ENCODE results near the gene GFPT2.

The GFPT2 gene

GRCh38 chr5:180283026-180283615, 70.0 kb downstream of the GFPT2 start:
- no peak for DNase-seq (ENCODE audit: low spot score)

GRCh38 chr5:180282281-180282680, 70.9 kb downstream of the GFPT2 start:
- no peak for DNase-seq (ENCODE audit: low spot score)

- DNase-seq (ENCODE audit: low spot score), result no peak
These were observed 71.4 kb downstream of the GFPT2 start for GRCh38 chr5:180281706-180282105.

- no peak for DNase-seq (ENCODE audit: low spot score)
These were observed 78.4 kb downstream of the GFPT2 start for GRCh38 chr5:180274695-180275094.

GRCh38 chr5:180271221-180271620, 81.9 kb downstream of the GFPT2 start:
- no peak for DNase-seq (ENCODE audit: low spot score)

GRCh38 chr5:180259260-180259611, 93.9 kb downstream of the GFPT2 start:
- DNase-seq (ENCODE audit: low spot score), result no peak

DNA sequence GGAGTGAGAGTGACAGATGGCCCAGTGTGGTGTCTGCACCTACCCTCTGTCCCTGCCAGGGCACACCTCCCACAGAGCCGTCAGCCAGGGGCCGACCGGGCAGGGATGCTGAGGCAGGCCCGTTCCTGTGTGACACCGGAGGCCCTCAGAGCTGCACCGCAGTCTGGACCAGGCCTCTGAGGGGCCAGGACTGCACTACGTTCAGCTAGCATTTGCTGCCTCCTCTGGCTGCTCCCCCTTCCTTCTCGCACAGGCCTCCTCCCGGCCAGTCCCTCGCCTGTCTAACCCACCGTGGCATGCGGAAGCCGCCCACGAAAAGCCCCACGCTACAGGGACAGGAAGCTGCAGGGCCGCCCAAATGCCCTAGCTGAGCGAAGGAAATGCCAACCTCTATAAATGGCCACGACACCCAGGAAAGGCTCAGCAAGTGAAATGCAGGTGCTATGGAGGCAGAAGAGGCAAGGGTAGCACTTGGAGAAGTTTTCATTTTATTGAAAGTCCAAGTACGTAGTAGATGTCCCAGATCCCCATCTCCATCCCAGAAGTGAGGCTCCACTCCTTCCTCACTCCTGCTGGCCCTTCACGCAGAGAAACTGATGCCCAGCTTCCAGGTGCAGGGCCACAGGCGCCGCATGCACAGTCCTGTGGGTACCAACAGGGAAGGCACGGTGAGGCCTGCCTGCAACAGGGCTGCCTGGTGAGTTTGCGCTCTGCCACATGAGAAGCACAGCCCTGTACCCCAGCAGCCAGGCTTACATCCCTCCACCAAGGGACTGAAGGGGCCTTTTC, 99.9 kb downstream of the GFPT2 start:
- DNase-seq (ENCODE audit: low spot score), result no peak

DNA sequence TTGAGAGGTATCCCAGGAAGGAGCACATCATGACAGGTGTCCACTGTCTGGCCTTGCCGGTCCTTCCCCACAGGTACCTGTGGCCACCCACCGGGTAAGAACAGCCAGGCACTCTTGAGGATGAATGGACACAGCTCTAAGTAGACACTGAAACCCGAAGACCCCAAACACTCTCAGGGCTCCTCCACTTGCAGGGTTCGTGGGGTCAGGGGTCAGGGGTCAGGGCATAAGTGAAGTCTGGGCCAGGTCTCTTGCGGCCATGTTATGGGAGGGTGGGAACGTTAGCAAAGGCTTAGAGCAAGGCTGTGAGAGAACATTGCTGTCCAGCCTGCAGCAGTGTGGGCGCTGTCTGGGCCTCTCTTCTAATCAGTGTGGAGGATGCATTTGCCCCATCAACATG, 101.2 kb downstream of the GFPT2 start:
- DNase-seq (ENCODE audit: low spot score), result no peak

GRCh38 chr5:180251141-180251540, 102.0 kb downstream of the GFPT2 start:
- DNase-seq (ENCODE audit: low spot score), result no peak
